ENCODE measurements around the gene ANKRD29.

Gene ANKRD29

GRCh38 chr18:23550898-23551297 lies 111.8 kb downstream of the ANKRD29 start:
- DNase-seq (ENCODE audit: extremely low read depth, low read depth): no peak
- TF ChIP-seq CTCF (IDR thresholded peaks at IDR 0.05; ENCODE audit: low read depth, low read length, missing control alignments): no peak
- no peak overlapping the region for H3K4me3 ChIP-seq (replicated peaks; ENCODE audit: low read depth, low read length)
